Measurements from ENCODE around the gene VPS13A. TPM values are rescaled to one million over a fixed set of nuclear protein-coding genes. Genes with fewer than 3 reads are reported as not detected.

Gene VPS13A
- total RNA-seq, 1 experiment from 2014 or later: 52.8 TPM

DNA sequence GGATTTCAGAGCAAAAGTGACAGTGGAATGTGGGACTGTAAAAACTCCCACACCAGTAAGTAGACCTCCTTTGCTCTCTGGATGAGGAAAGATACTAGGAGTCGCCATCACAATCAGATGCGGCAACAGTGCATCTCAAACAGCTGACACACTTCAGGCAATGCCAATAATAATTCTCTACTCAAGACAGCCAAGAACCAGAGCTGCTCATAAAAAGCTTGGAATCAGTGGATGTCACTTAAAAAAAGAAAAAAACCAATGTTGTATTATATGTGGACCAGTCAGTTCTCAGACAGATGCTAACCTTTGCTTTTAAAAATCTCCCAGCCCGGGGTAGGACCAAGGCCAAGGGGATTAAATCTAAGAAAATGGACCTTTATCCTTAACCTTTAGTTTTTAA is 285.8 kb downstream of the VPS13A start:
- ATAC-seq: no peak
- Histone ChIP-seq H2AFZ (ENCODE audit: low read depth, low read length, poor library complexity, severe bottlenecking) (no peak overlapping the region), H3K36me3 (ENCODE audit: control insufficient read depth in 1 of 2, insufficient read depth in 2 of 2, low read length in 2 of 2) (no peaks in the 10 kb centered on the region), H3K9me2 (ENCODE audit: insufficient read depth) (no peaks in the 10 kb centered on the region), H3K27me3 (ENCODE audit: insufficient read depth, low read length) (no peaks in the 10 kb centered on the region), H3K27ac (ENCODE audit: low read depth, low read length) (no peak overlapping the region), H3K4me3 (replicated peaks in 1 of 2; ENCODE audit: low read depth in 1 of 2, low read length in 2 of 2) (no peak overlapping the region), H3K9ac (ENCODE audit: low read length) (no peak overlapping the region), H3K4me1 (ENCODE audit: control insufficient read depth in 1 of 2, insufficient read depth in 2 of 2, low read length in 2 of 2) (no peaks in the 10 kb centered on the region; a peak in 1 of 4 replicates), H4K20me1 (ENCODE audit: insufficient read depth) (no peaks in the 10 kb centered on the region), H3K9me3 (ENCODE audit: control insufficient read depth in 1 of 2, insufficient read depth in 1 of 2, low read depth in 1 of 2, low read length in 2 of 2) (no peaks in the 10 kb centered on the region), H3K79me2 (ENCODE audit: insufficient read depth, low read length) (no peaks in the 10 kb centered on the region), H3K4me2 (ENCODE audit: low read length) (no peak overlapping the region)
- intact Hi-C loops (cut with micrococcal nuclease): no loop called here
- ChIA-PET POLR2A (no interaction called here), RAD21 (ENCODE audit: low non-redundant PET in 1 of 2, low total read pairs in 2 of 2, uncharacterized antibody in 2 of 2, unreplicated experiment in 2 of 2) (no interaction called here), CTCF (no interaction called here)
- DNase-seq (ENCODE audit: low read depth, low spot score): no peak
- no TSS peak for BruUV-seq (replicated peaks)
- TF ChIP-seq CEBPB (IDR thresholded peaks at IDR 0.05; ENCODE audit: low read depth) (no peak), CTCF (IDR thresholded peaks at IDR 0.05 in 2 of 3, conservative IDR thresholded peaks at IDR 0.05 in 1 of 3; ENCODE audit: borderline replicate concordance in 1 of 3, insufficient read depth in 1 of 3, low read depth in 2 of 3, low read length in 2 of 3) (no peak), EZH2 (IDR thresholded peaks at IDR 0.05) (no peak), SIN3A (IDR thresholded peaks at IDR 0.05; ENCODE audit: low read depth) (no peak), FOSL1 (IDR thresholded peaks at IDR 0.05; ENCODE audit: low read depth) (no peak), EGR1 (IDR thresholded peaks at IDR 0.05; ENCODE audit: low read depth) (no peak), YY1 (IDR thresholded peaks at IDR 0.05; ENCODE audit: extremely low read depth, insufficient replicate concordance, low read depth, low read length) (no peak)
- TF ChIP-seq, protein P1, sequence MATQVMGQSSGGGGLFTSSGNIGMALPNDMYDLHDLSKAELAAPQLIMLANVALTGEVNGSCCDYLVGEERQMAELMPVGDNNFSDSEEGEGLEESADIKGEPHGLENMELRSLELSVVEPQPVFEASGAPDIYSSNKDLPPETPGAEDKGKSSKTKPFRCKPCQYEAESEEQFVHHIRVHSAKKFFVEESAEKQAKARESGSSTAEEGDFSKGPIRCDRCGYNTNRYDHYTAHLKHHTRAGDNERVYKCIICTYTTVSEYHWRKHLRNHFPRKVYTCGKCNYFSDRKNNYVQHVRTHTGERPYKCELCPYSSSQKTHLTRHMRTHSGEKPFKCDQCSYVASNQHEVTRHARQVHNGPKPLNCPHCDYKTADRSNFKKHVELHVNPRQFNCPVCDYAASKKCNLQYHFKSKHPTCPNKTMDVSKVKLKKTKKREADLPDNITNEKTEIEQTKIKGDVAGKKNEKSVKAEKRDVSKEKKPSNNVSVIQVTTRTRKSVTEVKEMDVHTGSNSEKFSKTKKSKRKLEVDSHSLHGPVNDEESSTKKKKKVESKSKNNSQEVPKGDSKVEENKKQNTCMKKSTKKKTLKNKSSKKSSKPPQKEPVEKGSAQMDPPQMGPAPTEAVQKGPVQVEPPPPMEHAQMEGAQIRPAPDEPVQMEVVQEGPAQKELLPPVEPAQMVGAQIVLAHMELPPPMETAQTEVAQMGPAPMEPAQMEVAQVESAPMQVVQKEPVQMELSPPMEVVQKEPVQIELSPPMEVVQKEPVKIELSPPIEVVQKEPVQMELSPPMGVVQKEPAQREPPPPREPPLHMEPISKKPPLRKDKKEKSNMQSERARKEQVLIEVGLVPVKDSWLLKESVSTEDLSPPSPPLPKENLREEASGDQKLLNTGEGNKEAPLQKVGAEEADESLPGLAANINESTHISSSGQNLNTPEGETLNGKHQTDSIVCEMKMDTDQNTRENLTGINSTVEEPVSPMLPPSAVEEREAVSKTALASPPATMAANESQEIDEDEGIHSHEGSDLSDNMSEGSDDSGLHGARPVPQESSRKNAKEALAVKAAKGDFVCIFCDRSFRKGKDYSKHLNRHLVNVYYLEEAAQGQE (IDR thresholded peaks at IDR 0.05; ENCODE audit: low read depth): no peak
- TF ChIP-seq, protein P2, sequence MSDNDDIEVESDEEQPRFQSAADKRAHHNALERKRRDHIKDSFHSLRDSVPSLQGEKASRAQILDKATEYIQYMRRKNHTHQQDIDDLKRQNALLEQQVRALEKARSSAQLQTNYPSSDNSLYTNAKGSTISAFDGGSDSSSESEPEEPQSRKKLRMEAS (IDR thresholded peaks at IDR 0.05): no peak

Measured in HCT116 (cell line).